RWPE1 (cell line): ENCODE data around the gene SPACA4.

Source experiments
- CTCF ChIA-PET: fragments of 350-600 bp; sonication (Branson Sonifier 250); formaldehyde crosslinking; extraction: SDS; loops from one replicate; lab custom pipeline; 2021; lab: Yijun Ruan, JAX
- POLR2A ChIA-PET: fragments of 400-600 bp; formaldehyde crosslinking; extraction: SDS; loops from one replicate; lab custom pipeline; 2020; ENCODE audit warnings: antibody characterized with exemption; ENCODE audit not compliant: low non-redundant PET; lab: Yijun Ruan, JAX
- DNase-seq: peaks from one replicate; pipeline ENCODE4 v3.0.0; 2012; ENCODE audit warnings: low spot score
- H3K27ac ChIP-seq: fragments of 450-650 bp; 2 replicates; pipeline ENCODE4 v1.5.1; 2017
- CTCF ChIP-seq: fragments of 450-650 bp; conservative IDR thresholded peaks from 2 replicates; pipeline ENCODE4 v1.5.1; 2017; ENCODE audit warnings: low read depth, mild to moderate bottlenecking

Gene SPACA4

GRCh38 chr19:48595833-48596232, 10.7 kb upstream of the SPACA4 start:
- DNase-seq: no peak
- POLR2A ChIA-PET: no interaction called here
- no peak overlapping the region for H3K27ac ChIP-seq
- no peak for TF ChIP-seq CTCF
- CTCF ChIA-PET: interaction anchor here (1.4 kb wide), 1 partner anchor 12 kb away, joined by 7 read pairs; no protein-coding TSS in a partner anchor

GRCh38 chr19:48596237-48596636, 10.3 kb upstream of the SPACA4 start:
- POLR2A ChIA-PET: no interaction called here

GRCh38 chr19:48596679-48597465, 9.7 kb upstream of the SPACA4 start:
- no peak for DNase-seq
- ChIA-PET CTCF (no interaction called here), POLR2A (no interaction called here)
- no peak for TF ChIP-seq CTCF
- H3K27ac ChIP-seq: no peak overlapping the region

More at GRCh38 chr19:48596237-48596636, 10.3 kb upstream of the SPACA4 start:
- no peak for DNase-seq
- CTCF ChIA-PET: no interaction called here
- no peak overlapping the region for H3K27ac ChIP-seq
- no peak for TF ChIP-seq CTCF

GRCh38 chr19:48598996-48599700, 7.4 kb upstream of the SPACA4 start:
- TF ChIP-seq CTCF: no peak
- POLR2A ChIA-PET: no interaction called here
- CTCF ChIA-PET: no interaction called here
- H3K27ac ChIP-seq: no peak overlapping the region
- DNase-seq: no peak

GRCh38 chr19:48600679-48601417, 5.7 kb upstream of the SPACA4 start:
- no peak for TF ChIP-seq CTCF
- CTCF ChIA-PET: interaction anchor here (0.7 kb wide), 1 partner anchor 414 kb away, joined by 5 read pairs; no protein-coding TSS in a partner anchor
- no peak for DNase-seq
- POLR2A ChIA-PET: no interaction called here
- no peak overlapping the region for H3K27ac ChIP-seq

GRCh38 chr19:48603001-48603400, 3.5 kb upstream of the SPACA4 start:
- no peak for DNase-seq
- H3K27ac ChIP-seq: no peak overlapping the region
- POLR2A ChIA-PET: no interaction called here
- no peak for TF ChIP-seq CTCF
- CTCF ChIA-PET: interaction anchor here (0.6 kb wide), 1 partner anchor 337 kb away, joined by 3 read pairs; no protein-coding TSS in a partner anchor
